Spleen (tissue), 7 donors: ENCODE data around the gene THSD4.

Experiments
- CTCF ChIP-seq, 11 experiments: fragments of 200-600 bp in 7 of 11; fragments of 450-650 bp in 4 of 11; sonication (generic) in 4 of 11; IDR thresholded peaks in 8 of 11; conservative IDR thresholded peaks in 3 of 11; 1 replicate in 7 of 11; 2 replicates in 4 of 11; pipeline versions ENCODE4 v1.4.0 to v1.8.0; 2016 to 2021; ENCODE audit warnings: antibody characterized with exemption in 11 of 11, inconsistent platforms in 4 of 11, mild to moderate bottlenecking in 1 of 11
- POLR2A ChIP-seq, 3 donors: fragments of 450-650 bp; IDR thresholded peaks; one replicate each; pipeline ENCODE4 v1.5.1; 2017; ENCODE audit warnings: antibody characterized with exemption in 3 of 3, mild to moderate bottlenecking in 1 of 3
- POLR2AphosphoS5 ChIP-seq, 3 donors: sonication (generic); formaldehyde crosslinking; IDR thresholded peaks; one replicate each; pipeline ENCODE4 v1.5.1; 2017; ENCODE audit warnings: antibody characterized with exemption in 3 of 3
- donor health status: DM: no; HTN: no; CAD: no; lungs with moderate emphysema.
- donor health status: DM: no; HTN: no; CAD: no.
- donor health status: DM: no; HTN: no; CAD: no.

- no peak for TF ChIP-seq CTCF (IDR thresholded peaks at IDR 0.05 in 8 of 11, conservative IDR thresholded peaks at IDR 0.05 in 3 of 11)
- TF ChIP-seq POLR2AphosphoS5 (IDR thresholded peaks at IDR 0.05), result no peak
- TF ChIP-seq POLR2A (IDR thresholded peaks at IDR 0.05), result no peak
Measured at GRCh38 chr15:71092056-71092600, 23.1 kb upstream of the THSD4 start.
